ENCODE measurements around the gene TMPRSS4. TPM values are rescaled to one million over a fixed set of nuclear protein-coding genes. Genes with fewer than 3 reads are reported as not detected.

TMPRSS4 gene
- total RNA-seq, 2 donors from 2014 or later = 6.5 TPM; not detected in 1

DNA sequence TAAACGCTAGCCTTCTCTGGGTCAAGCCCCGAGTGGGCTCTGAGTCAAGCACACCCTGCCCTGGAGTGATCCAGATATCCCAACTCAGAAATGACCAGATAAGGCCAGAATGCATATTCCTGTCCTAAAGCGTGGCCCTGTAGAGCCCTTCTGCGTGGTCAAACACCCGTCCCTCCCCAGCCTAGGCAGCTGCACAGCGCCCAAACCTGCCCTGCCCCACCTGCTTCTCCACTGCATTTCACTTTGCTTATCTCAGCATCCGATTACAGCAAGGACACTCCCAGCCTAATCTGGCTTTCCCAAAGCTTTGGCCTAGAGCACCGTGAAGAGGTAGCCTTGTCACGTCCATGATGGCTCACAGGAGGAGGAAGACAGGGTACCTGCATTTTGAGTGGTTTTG lies 11.9 kb upstream of the TMPRSS4 start:
- Histone ChIP-seq H3K36me3 (replicated peaks in 1 of 2; ENCODE audit: insufficient read depth in 1 of 2, low read depth in 2 of 2) (no peaks in the 10 kb centered on the region), H3K4me3 (no peak overlapping the region), H3K27ac (no peak overlapping the region), H3K27me3 (no peaks in the 10 kb centered on the region), H3K9me3 (no peaks in the 10 kb centered on the region), H3K4me1 (no peaks in the 10 kb centered on the region)
- DNase-seq = no peak
- 46 to 54% methylated on average over 8 to 9 of the region's 9 CpGs for WGBS, 2 donors
- no peak for ATAC-seq
- TF ChIP-seq CTCF (IDR thresholded peaks at IDR 0.05) (no peak), POLR2A (IDR thresholded peaks at IDR 0.05) (no peak)
- intact Hi-C loops (cut with DNase I) = no loop called here

GRCh38 chr11:118065384-118065783 lies 11.5 kb upstream of the TMPRSS4 start:
- WGBS, 2 donors = 81 to 93% methylated on average over 3 of the region's 3 CpGs
- Histone ChIP-seq H3K27ac (no peak overlapping the region), H3K36me3 (replicated peaks in 1 of 2; ENCODE audit: insufficient read depth in 1 of 2, low read depth in 2 of 2) (no peaks in the 10 kb centered on the region), H3K27me3 (no peaks in the 10 kb centered on the region), H3K4me1 (no peaks in the 10 kb centered on the region), H3K9me3 (no peaks in the 10 kb centered on the region), H3K4me3 (no peak overlapping the region)
- DNase-seq (no peak), ATAC-seq (no peak)
- intact Hi-C loops (cut with DNase I) = no loop called here
- TF ChIP-seq POLR2A (IDR thresholded peaks at IDR 0.05) (no peak), CTCF (IDR thresholded peaks at IDR 0.05) (no peak)

GRCh38 chr11:118067006-118067405 lies 9.9 kb upstream of the TMPRSS4 start:
- Histone ChIP-seq H3K9me3 (no peaks in the 10 kb centered on the region), H3K27ac (no peak overlapping the region), H3K36me3 (replicated peaks in 1 of 2; ENCODE audit: insufficient read depth in 1 of 2, low read depth in 2 of 2) (no peaks in the 10 kb centered on the region), H3K4me1 (no peaks in the 10 kb centered on the region), H3K4me3 (no peak overlapping the region), H3K27me3 (no peaks in the 10 kb centered on the region)
- WGBS, 2 donors = 79 to 88% methylated on average over 3 to 8 of the region's 8 CpGs
- DNase-seq (no peak), ATAC-seq (no peak)
- TF ChIP-seq CTCF (IDR thresholded peaks at IDR 0.05) (no peak), POLR2A (IDR thresholded peaks at IDR 0.05) (no peak)
- intact Hi-C loops (cut with DNase I) = no loop called here

GRCh38 chr11:118068206-118068944 lies 8.5 kb upstream of the TMPRSS4 start:
- H3K36me3 ChIP-seq (replicated peaks in 1 of 2; ENCODE audit: insufficient read depth in 1 of 2, low read depth in 2 of 2) = no peaks in the 10 kb centered on the region
- 68 to 78% methylated on average over 21 to 24 of the region's 24 CpGs for WGBS, 2 donors
- ATAC-seq = no peak
- H3K4me3 ChIP-seq = no peak overlapping the region
- DNase-seq = no peak
- no peaks in the 10 kb centered on the region for H3K4me1 ChIP-seq
- intact Hi-C loops (cut with DNase I) = no loop called here
- no peak for TF ChIP-seq POLR2A (IDR thresholded peaks at IDR 0.05)
- TF ChIP-seq CTCF (IDR thresholded peaks at IDR 0.05) = no peak
- H3K9me3 ChIP-seq = no peaks in the 10 kb centered on the region
- no peak overlapping the region for H3K27ac ChIP-seq
- no peaks in the 10 kb centered on the region for H3K27me3 ChIP-seq

Data from body of pancreas (tissue), 4 donors.